ENCODE data around the gene TFCP2L1.

Gene TFCP2L1

GRCh38 chr2:121257480-121257840, 27.5 kb downstream of the TFCP2L1 start:
- DNase-seq (ENCODE audit: extremely low read depth, insufficient read length) = no peak
- TF ChIP-seq CTCF (IDR thresholded peaks at IDR 0.05; ENCODE audit: insufficient read depth, low read length, poor library complexity, severe bottlenecking) = no peak
- Histone ChIP-seq H3K27me3 (replicated peaks; ENCODE audit: control insufficient read depth, insufficient read depth, low read length) (no peaks in the 10 kb centered on the region; the same call in 1 of the 2 replicates), H3K4me3 (replicated peaks; ENCODE audit: low read depth, low read length) (no peak overlapping the region), H3K36me3 (ENCODE audit: control insufficient read depth, insufficient read depth, low read length) (no peaks in the 10 kb centered on the region)

GRCh38 chr2:121256720-121257479, 28.1 kb downstream of the TFCP2L1 start:
- no peak for TF ChIP-seq CTCF (IDR thresholded peaks at IDR 0.05; ENCODE audit: insufficient read depth, low read length, poor library complexity, severe bottlenecking)
- Histone ChIP-seq H3K36me3 (ENCODE audit: control insufficient read depth, insufficient read depth, low read length) (no peaks in the 10 kb centered on the region), H3K4me3 (replicated peaks; ENCODE audit: low read depth, low read length) (no peak overlapping the region), H3K27me3 (replicated peaks; ENCODE audit: control insufficient read depth, insufficient read depth, low read length) (no peaks in the 10 kb centered on the region; the same call in 1 of the 2 replicates)
- no peak for DNase-seq (ENCODE audit: extremely low read depth, insufficient read length)

GRCh38 chr2:121255358-121255757, 29.6 kb downstream of the TFCP2L1 start:
- DNase-seq (ENCODE audit: extremely low read depth, insufficient read length) = no peak
- no peak for TF ChIP-seq CTCF (IDR thresholded peaks at IDR 0.05; ENCODE audit: insufficient read depth, low read length, poor library complexity, severe bottlenecking)
- Histone ChIP-seq H3K4me3 (replicated peaks; ENCODE audit: low read depth, low read length) (no peak overlapping the region), H3K27me3 (replicated peaks; ENCODE audit: control insufficient read depth, insufficient read depth, low read length) (no peaks in the 10 kb centered on the region; the same call in 1 of the 2 replicates), H3K36me3 (ENCODE audit: control insufficient read depth, insufficient read depth, low read length) (no peaks in the 10 kb centered on the region)

GRCh38 chr2:121254748-121255147, 30.3 kb downstream of the TFCP2L1 start:
- no peak for TF ChIP-seq CTCF (IDR thresholded peaks at IDR 0.05; ENCODE audit: insufficient read depth, low read length, poor library complexity, severe bottlenecking)
- DNase-seq (ENCODE audit: extremely low read depth, insufficient read length) = no peak
- no peaks in the 10 kb centered on the region for H3K36me3 ChIP-seq (ENCODE audit: control insufficient read depth, insufficient read depth, low read length)

GRCh38 chr2:121253674-121254240, 31.2 kb downstream of the TFCP2L1 start:
- H3K4me3 ChIP-seq (replicated peaks; ENCODE audit: low read depth, low read length) = no peak overlapping the region
- no peaks in the 10 kb centered on the region for H3K36me3 ChIP-seq (ENCODE audit: control insufficient read depth, insufficient read depth, low read length)
- TF ChIP-seq CTCF (IDR thresholded peaks at IDR 0.05; ENCODE audit: insufficient read depth, low read length, poor library complexity, severe bottlenecking) = no peak
- no peaks in the 10 kb centered on the region; the same call in 1 of the 2 replicates for H3K27me3 ChIP-seq (replicated peaks; ENCODE audit: control insufficient read depth, insufficient read depth, low read length)
- DNase-seq (ENCODE audit: extremely low read depth, insufficient read length) = no peak

More at GRCh38 chr2:121254748-121255147, 30.3 kb downstream of the TFCP2L1 start:
- no peaks in the 10 kb centered on the region; the same call in 1 of the 2 replicates for H3K27me3 ChIP-seq (replicated peaks; ENCODE audit: control insufficient read depth, insufficient read depth, low read length)
- no peak overlapping the region for H3K4me3 ChIP-seq (replicated peaks; ENCODE audit: low read depth, low read length)
